SKM-1 (cell line): ENCODE measurements around the gene COL7A1.

Experiments used
- DNase-seq: peaks from one replicate; lab custom pipeline; 2025; ENCODE audit not compliant: unreplicated experiment; lab: John Stamatoyannopoulos, UW

COL7A1 gene

GRCh38 chr3:48619541-48620524, 24.7 kb upstream of the COL7A1 start:
- no peak for DNase-seq

- no peak for DNase-seq
Observed at GRCh38 chr3:48617559-48617958, 22.4 kb upstream of the COL7A1 start.

- DNase-seq, result peak; percentile 83
Observed at GRCh38 chr3:48614044-48614443, 18.9 kb upstream of the COL7A1 start.

GRCh38 chr3:48612309-48612708, 17.2 kb upstream of the COL7A1 start:
- DNase-seq, result no peak

GRCh38 chr3:48609088-48610005, 14.2 kb upstream of the COL7A1 start, which contains the start of gene UQCRC1:
TSS of gene UQCRC1 (minus strand) at chr3:48609646. CDS start at chr3:48609620, 26 bp downstream.
- peak; percentile 88 for DNase-seq

GRCh38 chr3:48607519-48607918, 12.4 kb upstream of the COL7A1 start:
- DNase-seq, result no peak

DNA sequence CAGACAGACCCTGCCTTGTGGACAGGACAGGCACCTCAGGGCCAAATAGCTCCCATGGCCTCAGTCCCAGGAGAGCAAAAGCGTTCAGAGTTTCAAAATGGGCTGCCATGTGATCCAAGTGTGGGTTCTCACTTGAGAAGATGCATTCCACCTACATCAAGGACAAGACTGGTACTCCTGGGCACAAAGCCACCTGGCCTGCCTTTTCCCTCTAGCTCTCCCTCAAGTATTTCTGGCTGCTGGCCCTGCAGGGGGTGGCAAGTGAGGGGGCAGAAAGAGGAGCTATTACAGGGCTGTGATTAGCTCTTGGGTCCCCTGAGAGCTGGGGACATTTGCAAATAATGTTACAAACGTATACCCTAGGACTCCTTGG, 6.5 kb upstream of the COL7A1 start:
- no peak for DNase-seq

- no peak for DNase-seq
Observed at GRCh38 chr3:48600711-48601621, 5.8 kb upstream of the COL7A1 start.

DNA sequence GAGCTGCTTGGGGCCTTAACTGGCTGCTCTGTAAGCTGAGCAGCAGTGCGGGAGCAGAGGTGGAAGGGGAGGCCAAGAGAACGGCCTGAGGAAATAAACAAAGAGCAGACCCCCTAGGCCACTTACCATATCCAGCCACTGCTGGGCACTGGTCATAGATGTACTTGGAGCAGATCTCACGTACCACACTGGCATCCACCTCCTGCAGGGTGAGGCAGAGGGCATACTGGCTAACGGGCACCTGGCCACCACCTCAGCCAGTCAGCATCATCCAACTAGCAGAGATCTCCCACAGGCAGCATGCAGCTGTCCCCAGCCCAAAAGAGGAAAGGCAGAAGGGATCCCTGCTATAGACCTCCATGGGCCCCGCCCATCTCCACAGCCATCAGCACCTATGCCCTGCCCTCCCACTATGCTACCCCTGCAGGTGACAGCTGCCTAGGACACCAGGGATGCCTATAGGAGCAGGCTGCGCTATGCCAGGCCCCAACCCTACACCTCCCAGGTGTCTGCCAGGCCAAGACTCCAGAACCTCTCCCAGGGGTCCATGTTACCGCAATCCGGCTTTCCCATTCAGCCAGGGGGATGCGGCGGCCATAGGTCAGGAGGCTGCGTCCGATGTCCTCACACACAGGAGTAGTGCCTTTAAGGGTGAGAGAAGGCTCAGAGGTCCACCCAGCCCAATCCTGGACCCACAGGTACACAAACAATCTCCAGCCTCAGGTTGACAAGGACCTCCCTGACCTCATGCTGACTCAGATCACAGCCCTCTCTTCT, 4.6 kb upstream of the COL7A1 start:
- no peak for DNase-seq

GRCh38 chr3:48599077-48599501, 4.0 kb upstream of the COL7A1 start:
- DNase-seq, result no peak

GRCh38 chr3:48598323-48599076, 3.4 kb upstream of the COL7A1 start:
- no peak for DNase-seq

- DNase-seq, result no peak
Observed at GRCh38 chr3:48597408-48597800, 2.3 kb upstream of the COL7A1 start.

GRCh38 chr3:48596676-48597407, 1.7 kb upstream of the COL7A1 start:
- no peak for DNase-seq

DNA sequence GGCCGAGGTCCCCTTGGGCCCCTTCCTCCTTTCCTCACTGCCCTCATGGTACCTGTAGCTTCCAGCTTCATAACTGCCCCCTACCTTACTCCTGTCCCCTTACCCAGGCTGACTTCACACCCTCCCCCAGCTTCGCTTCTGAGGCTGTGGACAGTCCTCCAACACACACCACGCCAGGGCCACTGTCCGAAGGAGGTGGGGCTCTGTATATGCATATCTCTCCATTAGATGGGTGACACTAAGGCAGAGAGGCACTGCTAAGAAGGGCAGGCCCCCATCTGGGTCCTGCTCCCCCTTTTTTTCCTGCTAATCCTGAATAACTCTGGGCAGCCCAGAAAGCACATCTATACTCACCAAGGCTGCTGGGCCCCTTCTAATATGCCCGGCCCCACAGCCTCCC, 1.0 kb upstream of the COL7A1 start:
- no peak for DNase-seq

DNA sequence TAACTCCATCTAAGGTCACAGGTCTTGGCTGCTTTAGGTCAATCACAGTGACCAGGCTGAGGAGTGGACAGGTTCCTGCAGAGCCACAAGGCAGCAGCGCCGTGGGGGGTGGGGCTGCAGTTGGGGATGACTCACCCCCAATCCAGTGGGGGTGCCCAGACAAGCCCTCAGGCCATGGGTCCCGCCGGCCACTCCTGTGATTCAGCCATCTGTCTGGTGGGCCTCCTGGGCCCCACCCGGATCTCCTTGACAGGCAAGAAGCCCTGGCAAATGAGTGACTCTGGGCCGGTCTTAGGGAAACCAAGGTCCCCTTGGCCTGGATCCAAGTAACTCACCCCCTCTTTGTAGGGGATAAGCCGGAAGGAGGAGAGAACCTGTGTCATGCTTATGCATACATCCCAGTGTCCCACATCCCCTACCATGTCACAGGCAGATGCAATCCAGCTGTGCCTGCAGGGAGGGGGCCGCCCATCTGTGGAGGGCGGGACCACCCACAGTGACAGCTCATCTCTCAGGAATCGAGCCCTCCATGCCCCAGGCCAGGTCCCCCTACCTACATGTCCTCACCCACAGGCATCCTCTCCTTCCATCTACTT, 495 bp upstream of the COL7A1 start:
- no peak for DNase-seq

- DNase-seq, result no peak
Observed at GRCh38 chr3:48594417-48595049, 596 bp downstream of the COL7A1 start.

DNA sequence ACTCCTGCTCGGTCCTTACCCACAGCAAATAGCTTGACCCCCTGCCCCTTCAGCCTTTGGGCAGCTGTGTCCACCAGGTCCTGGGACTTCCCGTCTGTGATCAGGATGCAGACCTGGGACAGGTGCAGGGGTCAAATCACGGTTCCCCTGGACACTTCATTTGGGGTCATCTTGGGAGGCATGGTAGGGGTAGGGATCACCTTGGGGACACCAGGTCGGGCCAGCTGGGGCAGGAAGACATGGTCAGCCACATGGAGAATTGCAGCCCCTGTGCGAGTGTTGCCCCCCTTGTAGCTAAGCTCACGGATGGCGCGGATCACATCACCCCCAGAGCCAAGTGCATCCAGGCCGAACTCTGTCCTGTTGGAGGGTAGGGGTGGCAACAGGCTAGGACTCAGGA, 1.8 kb downstream of the COL7A1 start:
- no peak for DNase-seq
